Kasumi-1 (cell line): Measurements from ENCODE around the gene CCDC87.
"Not testable (repeated sequence)": the region's sequence is repeated elsewhere in the genome, so short reads cannot be mapped to it uniquely, and the experiment has no call there.

ENCODE experiments used
- DNase-seq, 2 experiments: peaks; one replicate each; lab custom pipeline; 2025; lab: John Stamatoyannopoulos, UW

CCDC87 gene

GRCh38 chr11:66614073-66614472 lies 21.2 kb upstream of the CCDC87 start:
- DNase-seq, result no peak

GRCh38 chr11:66612458-66612857 lies 19.6 kb upstream of the CCDC87 start:
- no peak for DNase-seq

- DNase-seq, result no peak
These were observed 17.1 kb upstream of the CCDC87 start for GRCh38 chr11:66609721-66610617.

- DNase-seq, result no peak
These were observed 14.4 kb upstream of the CCDC87 start for GRCh38 chr11:66607126-66607834.

GRCh38 chr11:66606608-66607007 lies 13.7 kb upstream of the CCDC87 start:
- not testable (repeated sequence) for DNase-seq

- DNase-seq, result no peak
These were observed 11.3 kb upstream of the CCDC87 start for GRCh38 chr11:66604155-66604554.

- no peak for DNase-seq
These were observed 10.2 kb upstream of the CCDC87 start for GRCh38 chr11:66603072-66603471.

GRCh38 chr11:66600631-66601233 lies 7.9 kb upstream of the CCDC87 start:
- DNase-seq, result peak; percentile 17 to 21

- no peak for DNase-seq
These were observed 7.4 kb upstream of the CCDC87 start for GRCh38 chr11:66600219-66600618.

GRCh38 chr11:66598993-66599392 lies 6.1 kb upstream of the CCDC87 start:
- DNase-seq, result no peak

- peak; percentile 57 for DNase-seq
These were observed 2.5 kb upstream of the CCDC87 start for GRCh38 chr11:66595245-66595904.

GRCh38 chr11:66593650-66594049 lies 787 bp upstream of the CCDC87 start:
- DNase-seq, result no peak

GRCh38 chr11:66593303-66593635 lies 406 bp upstream of the CCDC87 start:
- DNase-seq, result no peak

- no peak for DNase-seq
These were observed 1.7 kb downstream of the CCDC87 start for GRCh38 chr11:66591175-66591574.

- DNase-seq, result no peak
These were observed 2.7 kb downstream of the CCDC87 start for GRCh38 chr11:66589996-66590675.

GRCh38 chr11:66589315-66589714 lies 3.5 kb downstream of the CCDC87 start:
- DNase-seq, result not testable (repeated sequence)

GRCh38 chr11:66586136-66586535 lies 6.7 kb downstream of the CCDC87 start:
- no peak for DNase-seq

- not testable (repeated sequence) for DNase-seq
These were observed 7.4 kb downstream of the CCDC87 start for GRCh38 chr11:66585447-66585846.

- peak; percentile 14 to 21 for DNase-seq
These were observed 10.2 kb downstream of the CCDC87 start for GRCh38 chr11:66582565-66583147.

GRCh38 chr11:66581261-66581660 lies 11.6 kb downstream of the CCDC87 start:
- no peak for DNase-seq

GRCh38 chr11:66580803-66581202 lies 12.1 kb downstream of the CCDC87 start:
- DNase-seq, result no peak
